HTR-8/SVneo (cell line): Measurements from ENCODE around the gene DDR2.
A peak's percentile ranks its signal among the peaks of the same experiment; 100 is the strongest.
"Not testable (repeated sequence)": the region's sequence is repeated elsewhere in the genome, so short reads cannot be mapped to it uniquely, and the experiment has no call there.

Experiments used
- DNase-seq: peaks from one replicate; pipeline ENCODE4 v3.0.0; 2011; ENCODE audit warnings: low spot score, mixed read lengths; ENCODE audit not compliant: insufficient read length
- FAIRE-seq: peaks from 2 replicates; lab custom pipeline; 2011; peaks lifted over from hg19 to GRCh38; lab: Jason Lieb, UNC

The DDR2 gene

DNA sequence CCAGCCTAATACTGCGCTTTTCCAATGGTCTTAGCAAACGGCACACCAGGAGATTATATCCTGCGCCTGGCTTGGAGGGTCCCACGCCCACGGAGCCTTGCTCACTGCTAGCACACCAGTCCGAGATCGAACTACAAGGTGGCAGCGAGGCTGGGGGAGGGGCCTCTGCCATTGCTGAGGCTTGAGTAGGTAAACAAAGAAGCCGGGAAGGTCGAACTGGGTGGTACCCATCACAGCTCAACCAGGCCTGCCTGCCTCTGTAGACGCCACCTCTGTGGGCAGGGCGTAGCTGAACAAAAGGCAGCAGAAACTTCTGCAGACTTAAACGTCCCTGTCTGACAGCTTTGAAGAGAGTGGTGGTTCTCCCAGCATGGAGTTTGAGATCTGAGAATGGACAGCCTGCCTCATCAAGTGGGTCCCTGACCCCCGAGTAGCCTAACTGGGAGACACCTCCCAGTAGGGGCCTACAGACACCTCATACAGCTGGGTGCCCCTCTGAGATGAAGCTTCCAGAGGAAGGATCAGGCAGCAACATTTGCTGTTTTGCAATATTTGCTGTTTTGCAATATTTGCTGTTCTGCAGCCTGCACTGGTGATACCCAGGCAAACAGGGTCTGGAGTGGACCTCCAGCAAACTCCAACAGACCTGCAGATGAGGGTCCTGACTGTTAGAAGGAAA lies 114.1 kb downstream of the DDR2 start:
- DNase-seq, FAIRE-seq: not testable (repeated sequence)

GRCh38 chr1:162753001-162753658 lies 120.9 kb downstream of the DDR2 start:
- no peak for DNase-seq
- no peak for FAIRE-seq

GRCh38 chr1:162753998-162754585 lies 121.8 kb downstream of the DDR2 start:
- FAIRE-seq (no peak), DNase-seq (no peak)

DNA sequence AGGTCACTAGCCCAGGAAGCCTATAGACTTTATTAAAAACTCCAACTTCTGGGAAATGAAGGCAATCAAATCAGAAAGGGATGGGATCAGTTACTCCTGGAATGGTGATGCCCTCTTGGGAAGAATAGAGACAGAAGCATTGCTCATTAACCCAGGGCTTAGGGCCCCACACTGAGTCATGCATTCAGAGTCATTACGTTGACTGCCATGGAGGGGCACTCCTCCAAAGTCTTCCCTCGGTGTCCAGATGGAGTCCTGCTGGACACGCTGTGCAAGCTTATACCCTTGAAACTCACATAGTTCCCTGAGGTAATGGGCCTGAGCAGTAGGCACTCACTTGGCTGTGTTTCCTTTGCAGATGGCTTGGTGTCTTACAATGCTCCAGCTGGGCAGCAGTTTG lies 123.0 kb downstream of the DDR2 start:
- no peak for DNase-seq

GRCh38 chr1:162756523-162756922 lies 124.3 kb downstream of the DDR2 start:
- FAIRE-seq (no peak), DNase-seq (peak; percentile 11)

More for the DNA sequence above, 123.0 kb downstream of the DDR2 start:
- FAIRE-seq = no peak

- DNase-seq (no peak), FAIRE-seq (no peak)
These were observed 125.2 kb downstream of the DDR2 start for GRCh38 chr1:162757476-162757875.

DNA sequence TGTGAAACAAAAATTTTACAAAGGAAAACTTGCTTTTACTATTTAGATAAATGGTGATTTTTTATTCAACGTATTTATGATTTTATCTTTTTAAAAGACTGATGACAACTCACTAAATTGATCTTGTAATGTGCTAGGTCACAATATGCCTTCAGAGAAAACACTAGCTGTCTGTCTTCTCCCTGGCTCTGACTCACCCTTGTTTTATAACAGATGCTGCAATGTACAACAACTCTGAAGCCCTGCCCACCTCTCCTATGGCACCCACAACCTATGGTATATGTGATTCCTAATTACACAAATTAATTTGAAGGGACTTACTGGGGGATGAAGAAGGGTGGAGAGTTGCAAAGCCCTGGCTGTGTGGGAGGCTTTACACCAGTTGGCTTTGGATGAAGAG lies 133.5 kb downstream of the DDR2 start:
- no peak for DNase-seq
- FAIRE-seq = no peak

DNA sequence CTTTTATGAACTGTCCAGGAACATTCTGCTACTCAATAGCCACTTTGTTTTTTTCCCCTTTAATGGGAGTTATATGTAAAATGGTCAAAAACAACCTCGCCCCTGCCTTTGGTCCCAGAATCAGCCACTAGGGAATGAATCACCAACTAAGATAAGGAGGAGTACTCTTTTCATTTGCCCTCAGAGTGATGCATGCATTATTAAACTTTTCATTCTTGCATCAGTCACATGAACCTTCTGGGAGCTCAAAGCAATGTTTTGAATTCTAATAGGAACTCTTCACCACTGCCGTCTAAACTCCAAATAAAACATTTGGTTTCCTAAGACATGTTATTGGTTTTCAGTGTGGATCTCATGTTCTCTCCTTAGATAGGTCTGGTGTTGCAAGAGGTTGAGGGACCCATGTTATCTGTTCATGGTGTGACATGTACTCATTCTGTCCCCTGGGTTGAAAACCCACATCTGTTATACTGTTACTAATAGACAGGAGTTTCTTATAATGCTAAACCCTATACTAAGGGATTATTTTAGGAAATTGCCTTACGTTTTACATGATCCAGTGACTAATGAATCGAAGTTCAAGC lies 140.4 kb downstream of the DDR2 start:
- FAIRE-seq (no peak), DNase-seq (no peak)

DNA sequence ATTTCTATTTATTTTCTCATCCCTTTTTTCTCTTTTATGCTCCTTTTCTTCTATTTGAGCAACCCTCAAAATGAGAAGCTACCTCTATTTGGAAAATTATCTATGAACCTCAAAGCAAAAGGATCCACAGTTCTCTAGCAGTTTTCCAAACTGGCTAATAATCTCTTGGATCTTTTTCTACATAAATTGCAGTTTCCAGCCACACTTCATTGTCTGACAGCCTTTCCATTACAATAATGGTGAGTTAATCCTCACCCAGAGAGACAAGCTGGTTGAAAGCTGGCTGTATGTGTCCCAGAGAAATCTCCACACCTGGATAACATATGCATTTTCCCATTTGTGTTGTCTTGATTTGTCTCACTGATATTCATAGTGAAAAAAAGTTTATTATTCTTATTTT lies 141.7 kb downstream of the DDR2 start:
- DNase-seq (no peak), FAIRE-seq (no peak)

GRCh38 chr1:162779043-162779442 lies 146.8 kb downstream of the DDR2 start:
- no peak for FAIRE-seq
- no peak for DNase-seq

DNA sequence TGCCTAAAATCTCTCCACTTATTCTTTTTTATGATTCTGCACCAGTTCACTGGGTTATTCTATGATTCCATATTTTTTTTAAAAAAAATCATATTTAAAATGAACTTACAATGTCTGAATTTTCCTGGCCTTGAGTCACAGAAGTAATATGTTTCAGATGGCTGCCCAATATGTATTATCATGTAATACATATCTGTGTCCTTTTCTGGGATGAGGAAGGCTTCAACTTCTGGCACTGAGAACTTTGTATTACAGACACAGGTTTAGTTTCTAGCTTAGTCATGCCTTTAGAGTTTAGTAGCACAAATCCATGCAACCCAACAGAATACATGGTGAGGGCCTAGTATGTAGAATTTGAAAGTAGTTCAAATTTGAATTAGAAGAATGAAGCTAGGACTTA lies 150.4 kb downstream of the DDR2 start:
- DNase-seq (no peak), FAIRE-seq (no peak)

GRCh38 chr1:162784926-162785325 lies 152.7 kb downstream of the DDR2 start:
- DNase-seq, FAIRE-seq: not testable (repeated sequence)

GRCh38 chr1:162788783-162789182 lies 156.5 kb downstream of the DDR2 start:
- not testable (repeated sequence) for FAIRE-seq, DNase-seq

DNA sequence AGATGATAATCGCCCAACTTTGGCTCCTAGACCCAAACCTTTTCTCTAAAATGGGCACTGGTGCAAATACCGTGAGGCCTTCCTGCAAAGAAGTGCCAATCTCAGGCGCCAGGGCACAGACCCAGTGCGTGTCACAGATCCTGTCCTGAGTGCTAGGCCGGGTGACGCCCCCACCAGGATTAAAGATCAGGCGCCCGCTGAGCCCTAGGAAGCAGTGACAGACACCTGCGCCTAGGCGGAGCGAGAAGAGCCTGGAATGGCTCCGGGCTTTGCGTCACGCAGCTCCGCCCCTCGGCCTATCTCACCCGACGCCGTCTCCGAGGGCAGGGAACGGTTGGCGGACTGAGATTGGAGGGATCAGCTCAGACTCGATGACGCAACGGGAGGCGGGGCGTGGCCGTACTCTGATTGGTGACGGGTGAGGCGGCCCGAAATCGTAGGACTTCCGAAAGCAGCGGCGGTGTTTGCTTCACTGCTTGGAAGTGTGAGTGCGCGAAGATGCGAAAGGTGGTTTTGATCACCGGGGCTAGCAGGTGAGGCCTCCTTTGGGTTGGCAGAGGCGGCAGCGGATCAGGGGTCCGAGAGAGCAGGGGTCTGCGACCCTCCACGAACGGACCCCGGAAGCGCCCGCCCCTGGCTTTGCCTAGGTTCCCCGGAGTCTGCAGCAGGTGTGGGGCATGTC lies 158.2 kb downstream of the DDR2 start, which contains the start of gene HSD17B7:
HSD17B7 (plus strand) TSS at position 400 of the 682 bp plus-strand sequence; CDS start at position 499, 99 bp downstream.
- FAIRE-seq = peak; percentile 99
- peak; percentile 9 for DNase-seq

- DNase-seq = not testable (repeated sequence)
- FAIRE-seq = peak; percentile 33
These were observed 158.7 kb downstream of the DDR2 start for GRCh38 chr1:162790985-162791357.

- not testable (repeated sequence) for FAIRE-seq, DNase-seq
These were observed 162.0 kb downstream of the DDR2 start for GRCh38 chr1:162794284-162794683.

GRCh38 chr1:162796617-162797279 lies 164.5 kb downstream of the DDR2 start:
- not testable (repeated sequence) for FAIRE-seq

GRCh38 chr1:162799995-162800830 lies 167.9 kb downstream of the DDR2 start:
- DNase-seq = peak; percentile 15
- peak; percentile 33 for FAIRE-seq

More at GRCh38 chr1:162796617-162797279, 164.5 kb downstream of the DDR2 start:
- not testable (repeated sequence) for DNase-seq

- FAIRE-seq, DNase-seq: not testable (repeated sequence)
These were observed 175.2 kb downstream of the DDR2 start for GRCh38 chr1:162807503-162807902.
